Measurements from ENCODE around the gene IPCEF1.

- TF ChIP-seq CTCF (IDR thresholded peaks at IDR 0.05): no peak
- no peak for TF ChIP-seq REST (IDR thresholded peaks at IDR 0.05; ENCODE audit: insufficient read depth in 1 of 2, low read depth in 2 of 2, low read length in 1 of 2)
- no peak for TF ChIP-seq POLR2AphosphoS5 (IDR thresholded peaks at IDR 0.05; ENCODE audit: low read depth, low read length)
- TF ChIP-seq SIN3A (IDR thresholded peaks at IDR 0.05; ENCODE audit: borderline replicate concordance, insufficient read depth, low read depth, low read length): no peak
- TF ChIP-seq TCF7L2 (IDR thresholded peaks at IDR 0.05; ENCODE audit: low read depth, low read length): no peak
Measured at GRCh38 chr6:154117485-154117884, 239.1 kb downstream of the IPCEF1 start.
